ENCODE measurements around the gene MOK. TPM values are rescaled to one million over a fixed set of nuclear protein-coding genes. Genes with fewer than 3 reads are reported as not detected.

The MOK gene
- total RNA-seq, 1 donor, result 86.1 TPM

- H3K27me3 ChIP-seq (ENCODE audit: insufficient read depth, low read length), result no peaks in the 10 kb centered on the region
- peaks cover 92% of the 10 kb centered on the region for H3K79me2 ChIP-seq (ENCODE audit: insufficient read depth, low read length)
- H3K9me3 ChIP-seq (ENCODE audit: low read depth, low read length), result no peaks in the 10 kb centered on the region
- H3K27ac ChIP-seq (ENCODE audit: low read depth, low read length), result peak overlapping the region; percentile 96
- TF ChIP-seq CTCF (IDR thresholded peaks at IDR 0.05; ENCODE audit: extremely low read depth, low read depth, low read length), result no peak
- peaks cover 40% of the 10 kb centered on the region for H3K4me1 ChIP-seq (ENCODE audit: insufficient read depth, low read length)
- H2AFZ ChIP-seq (ENCODE audit: low read length), result no peak overlapping the region
- DNase-seq (ENCODE audit: insufficient read length, low spot score, missing footprints), result peak; percentile 73
- peaks cover 98% of the 10 kb centered on the region for H3K36me3 ChIP-seq (ENCODE audit: insufficient read depth, low read length)
- peak overlapping the region; percentile 82 for H3K4me2 ChIP-seq (ENCODE audit: insufficient read depth, low read length)
- H3K4me3 ChIP-seq (ENCODE audit: insufficient read depth, low read length), result peak overlapping the region; percentile 75
- peaks cover 32% of the 10 kb centered on the region for H4K20me1 ChIP-seq (ENCODE audit: insufficient read depth, low read length)
Observed at GRCh38 chr14:102233081-102233480, 71.9 kb downstream of the MOK start.

- Histone ChIP-seq H3K4me1 (ENCODE audit: insufficient read depth, low read length) (peaks cover 34% of the 10 kb centered on the region), H3K27me3 (ENCODE audit: insufficient read depth, low read length) (no peaks in the 10 kb centered on the region), H4K20me1 (ENCODE audit: insufficient read depth, low read length) (peaks cover 37% of the 10 kb centered on the region), H3K4me3 (ENCODE audit: insufficient read depth, low read length) (no peak overlapping the region), H3K79me2 (ENCODE audit: insufficient read depth, low read length) (peaks cover 87% of the 10 kb centered on the region), H3K9me3 (ENCODE audit: low read depth, low read length) (no peaks in the 10 kb centered on the region), H3K4me2 (ENCODE audit: insufficient read depth, low read length) (no peak overlapping the region), H2AFZ (ENCODE audit: low read length) (no peak overlapping the region), H3K27ac (ENCODE audit: low read depth, low read length) (peak overlapping the region; percentile 96), H3K36me3 (ENCODE audit: insufficient read depth, low read length) (peaks cover 99% of the 10 kb centered on the region)
- DNase-seq (ENCODE audit: insufficient read length, low spot score, missing footprints), result no peak
- no peak for TF ChIP-seq CTCF (IDR thresholded peaks at IDR 0.05; ENCODE audit: extremely low read depth, low read depth, low read length)
Observed at GRCh38 chr14:102232348-102232625, 72.7 kb downstream of the MOK start.

DNA sequence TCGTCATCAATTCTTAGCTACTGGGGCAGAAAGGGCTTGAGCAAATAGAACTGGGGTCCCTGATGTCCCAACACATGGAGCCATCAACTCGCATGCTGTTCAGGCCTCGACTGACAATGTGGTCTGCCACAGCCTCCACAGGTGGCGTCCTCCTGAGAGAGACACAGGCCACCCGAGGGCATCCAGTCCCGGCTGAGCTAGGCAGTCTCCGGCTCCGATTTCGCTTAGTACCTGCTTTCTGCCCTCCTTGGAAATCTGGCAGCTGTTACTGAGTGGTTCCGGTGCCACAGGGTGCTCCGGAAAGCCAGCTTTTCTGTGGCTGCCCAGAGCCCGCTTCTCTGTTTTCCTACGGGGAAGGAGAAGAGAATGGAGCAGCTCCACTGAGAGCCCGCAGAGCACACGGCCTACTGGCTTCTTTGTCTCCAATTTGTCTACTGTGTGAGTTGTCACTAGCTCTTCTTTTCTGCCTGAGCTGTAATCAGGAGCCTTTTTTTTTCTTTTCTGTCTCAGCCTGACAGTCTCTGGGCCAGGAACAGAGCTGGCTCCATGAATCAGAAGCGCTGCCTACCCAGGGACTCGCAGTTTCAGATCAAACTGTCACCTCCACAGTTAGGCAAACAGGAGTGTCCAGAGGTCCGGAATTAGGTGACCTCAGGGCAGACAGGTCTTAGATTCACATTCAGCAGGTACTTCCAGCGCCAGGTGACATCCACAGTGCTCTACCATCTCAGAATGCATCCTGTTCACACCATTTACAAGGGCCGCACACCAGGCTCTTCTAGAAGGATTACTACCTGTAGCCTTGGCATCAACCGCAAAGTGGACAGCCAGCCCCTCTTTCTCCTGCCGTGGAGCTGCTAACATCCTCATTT is 73.3 kb downstream of the MOK start:
- Histone ChIP-seq H3K36me3 (ENCODE audit: insufficient read depth, low read length) (peaks cover 94% of the 10 kb centered on the region), H3K4me2 (ENCODE audit: insufficient read depth, low read length) (no peak overlapping the region), H3K27me3 (ENCODE audit: insufficient read depth, low read length) (no peaks in the 10 kb centered on the region), H4K20me1 (ENCODE audit: insufficient read depth, low read length) (peaks cover 37% of the 10 kb centered on the region), H3K4me3 (ENCODE audit: insufficient read depth, low read length) (no peak overlapping the region), H3K4me1 (ENCODE audit: insufficient read depth, low read length) (peaks cover 29% of the 10 kb centered on the region), H3K79me2 (ENCODE audit: insufficient read depth, low read length) (peaks cover 81% of the 10 kb centered on the region), H3K27ac (ENCODE audit: low read depth, low read length) (peak overlapping the region; percentile 96), H3K9me3 (ENCODE audit: low read depth, low read length) (no peaks in the 10 kb centered on the region), H2AFZ (ENCODE audit: low read length) (no peak overlapping the region)
- DNase-seq (ENCODE audit: insufficient read length, low spot score, missing footprints), result peak; percentile 36
- no peak for TF ChIP-seq CTCF (IDR thresholded peaks at IDR 0.05; ENCODE audit: extremely low read depth, low read depth, low read length)

GRCh38 chr14:102230481-102231210 is 74.3 kb downstream of the MOK start:
- H4K20me1 ChIP-seq (ENCODE audit: insufficient read depth, low read length), result peaks cover 37% of the 10 kb centered on the region
- H3K4me1 ChIP-seq (ENCODE audit: insufficient read depth, low read length), result peaks cover 18% of the 10 kb centered on the region
- TF ChIP-seq CTCF (IDR thresholded peaks at IDR 0.05; ENCODE audit: extremely low read depth, low read depth, low read length), result no peak
- no peak overlapping the region for H2AFZ ChIP-seq (ENCODE audit: low read length)
- no peaks in the 10 kb centered on the region for H3K9me3 ChIP-seq (ENCODE audit: low read depth, low read length)
- H3K36me3 ChIP-seq (ENCODE audit: insufficient read depth, low read length), result peaks cover 91% of the 10 kb centered on the region
- H3K79me2 ChIP-seq (ENCODE audit: insufficient read depth, low read length), result peaks cover 70% of the 10 kb centered on the region
- no peak overlapping the region for H3K4me2 ChIP-seq (ENCODE audit: insufficient read depth, low read length)
- H3K4me3 ChIP-seq (ENCODE audit: insufficient read depth, low read length), result no peak overlapping the region
- peak; percentile 87 for DNase-seq (ENCODE audit: insufficient read length, low spot score, missing footprints)
- H3K27me3 ChIP-seq (ENCODE audit: insufficient read depth, low read length), result no peaks in the 10 kb centered on the region
- peak overlapping the region; percentile 1 for H3K27ac ChIP-seq (ENCODE audit: low read depth, low read length)

Data from osteoblast (primary cell).